ENCODE data around the gene ESRRB. TPM values are rescaled to one million over a fixed set of nuclear protein-coding genes. Genes with fewer than 3 reads are reported as not detected.

ESRRB gene
- total RNA-seq, 4 donors from 2014 or later: not detected

DNA sequence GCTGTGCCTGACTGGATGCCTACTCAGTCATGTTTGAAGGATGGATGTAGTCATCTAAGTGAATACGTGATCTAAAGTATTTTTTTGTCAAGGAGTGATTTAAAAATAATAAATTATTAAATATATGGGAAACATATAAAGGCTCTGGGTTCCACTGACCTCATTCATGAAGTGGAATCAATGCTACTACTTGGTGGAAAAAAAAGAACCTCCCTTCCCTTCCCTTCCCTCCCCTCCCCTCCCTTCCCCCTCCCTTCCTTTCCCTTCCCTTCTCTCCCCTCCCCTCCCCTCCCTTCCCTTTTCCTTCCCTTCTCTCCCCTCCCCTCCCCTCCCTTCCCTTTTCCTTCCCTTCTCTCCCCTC is 162.7 kb downstream of the ESRRB start:
- DNase-seq (ENCODE audit: low spot score): no peak
- TF ChIP-seq, protein P1, sequence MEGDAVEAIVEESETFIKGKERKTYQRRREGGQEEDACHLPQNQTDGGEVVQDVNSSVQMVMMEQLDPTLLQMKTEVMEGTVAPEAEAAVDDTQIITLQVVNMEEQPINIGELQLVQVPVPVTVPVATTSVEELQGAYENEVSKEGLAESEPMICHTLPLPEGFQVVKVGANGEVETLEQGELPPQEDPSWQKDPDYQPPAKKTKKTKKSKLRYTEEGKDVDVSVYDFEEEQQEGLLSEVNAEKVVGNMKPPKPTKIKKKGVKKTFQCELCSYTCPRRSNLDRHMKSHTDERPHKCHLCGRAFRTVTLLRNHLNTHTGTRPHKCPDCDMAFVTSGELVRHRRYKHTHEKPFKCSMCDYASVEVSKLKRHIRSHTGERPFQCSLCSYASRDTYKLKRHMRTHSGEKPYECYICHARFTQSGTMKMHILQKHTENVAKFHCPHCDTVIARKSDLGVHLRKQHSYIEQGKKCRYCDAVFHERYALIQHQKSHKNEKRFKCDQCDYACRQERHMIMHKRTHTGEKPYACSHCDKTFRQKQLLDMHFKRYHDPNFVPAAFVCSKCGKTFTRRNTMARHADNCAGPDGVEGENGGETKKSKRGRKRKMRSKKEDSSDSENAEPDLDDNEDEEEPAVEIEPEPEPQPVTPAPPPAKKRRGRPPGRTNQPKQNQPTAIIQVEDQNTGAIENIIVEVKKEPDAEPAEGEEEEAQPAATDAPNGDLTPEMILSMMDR (IDR thresholded peaks at IDR 0.05): no peak
- no peak for ATAC-seq (ENCODE audit: low FRiP score)

DNA sequence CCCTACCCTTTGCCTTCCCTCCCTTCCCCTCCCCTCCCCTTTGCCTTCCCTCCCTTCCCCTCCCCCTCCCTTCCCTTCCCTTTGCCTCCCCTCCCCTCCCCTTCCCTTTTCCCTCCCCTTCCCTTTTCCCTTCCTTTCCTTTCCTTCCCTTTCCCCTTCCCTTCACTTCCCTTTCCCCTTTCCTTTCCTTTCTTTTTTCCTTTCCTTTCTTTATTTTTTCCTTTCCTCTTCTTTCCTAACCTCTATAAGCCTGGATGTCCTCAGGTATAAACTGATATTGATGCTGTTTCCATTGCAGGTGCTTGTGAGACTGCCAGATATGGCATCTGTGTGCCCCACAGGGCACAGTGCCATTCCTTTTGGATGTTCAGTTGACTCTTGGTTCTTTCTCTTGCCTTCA is 163.2 kb downstream of the ESRRB start:
- TF ChIP-seq, protein P1 (IDR thresholded peaks at IDR 0.05): no peak
- no peak for DNase-seq (ENCODE audit: low spot score)
- no peak for ATAC-seq (ENCODE audit: low FRiP score)

DNA sequence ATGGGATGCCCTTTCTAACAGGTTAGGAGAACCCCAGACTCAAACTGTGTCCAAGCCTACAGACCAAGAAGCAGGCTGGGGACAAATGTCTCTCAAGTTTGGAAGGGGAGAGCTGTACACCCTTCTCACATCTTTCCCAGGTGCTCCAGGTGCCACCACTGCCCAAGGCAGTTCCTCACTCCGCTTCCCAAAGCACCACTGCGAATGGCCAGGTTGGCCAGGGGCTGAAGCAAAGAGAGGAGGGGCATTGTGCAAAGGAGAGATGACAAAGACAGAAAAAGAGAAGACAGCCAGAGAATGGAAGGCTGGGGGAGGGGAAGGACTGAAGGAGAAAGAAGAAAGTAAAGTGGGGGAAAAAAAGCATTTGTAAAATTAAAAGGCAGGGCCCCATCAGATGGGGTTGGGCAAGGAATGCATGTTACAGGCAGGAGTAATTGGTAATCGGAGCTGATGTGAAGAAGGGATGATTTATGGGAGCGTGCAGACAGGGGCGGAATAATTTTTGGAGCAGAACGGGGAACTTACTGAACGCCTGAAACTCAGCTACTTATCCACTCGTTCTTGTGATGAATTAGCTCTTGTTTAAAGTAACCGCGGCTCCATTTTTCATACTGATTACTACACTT is 165.8 kb downstream of the ESRRB start:
- ATAC-seq (ENCODE audit: low FRiP score) (no peak), DNase-seq (ENCODE audit: low spot score) (no peak)
- TF ChIP-seq, protein P1 (IDR thresholded peaks at IDR 0.05): no peak

DNA sequence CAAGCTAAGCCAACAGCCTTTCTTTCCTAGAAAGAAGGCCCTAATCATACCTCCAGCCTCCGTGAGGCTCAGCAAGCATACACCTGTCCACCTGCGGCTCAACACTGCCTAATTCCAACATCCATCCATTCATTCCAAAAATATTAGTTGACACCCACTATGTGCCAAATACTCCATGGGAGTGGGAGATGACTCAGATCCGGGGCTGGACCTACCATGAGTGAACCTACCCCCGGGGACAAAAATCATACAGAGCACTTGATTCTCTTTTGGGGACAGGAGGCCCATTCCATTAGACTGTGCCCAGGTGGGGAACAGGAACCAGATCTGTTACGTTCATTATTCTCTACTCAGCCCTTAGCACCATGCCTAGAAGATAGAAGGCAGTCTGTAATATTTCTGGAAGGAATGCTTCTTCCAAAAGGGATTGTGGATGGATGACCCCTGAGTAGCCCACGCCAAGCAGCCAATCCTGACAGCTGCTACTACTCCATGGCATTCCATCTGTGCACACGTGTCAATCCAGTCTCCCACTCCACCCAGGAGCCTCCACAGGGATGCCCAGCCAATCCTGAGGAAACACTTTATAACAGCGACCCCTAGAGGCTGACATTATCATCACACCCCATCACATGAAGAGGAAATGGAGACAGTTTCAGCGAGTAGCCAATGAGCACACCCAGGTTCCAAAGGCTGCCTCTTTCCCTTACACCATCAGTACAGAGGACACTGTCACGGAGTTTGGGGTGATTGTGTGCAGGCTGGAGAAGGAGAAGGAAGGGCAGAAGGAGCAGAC is 170.7 kb downstream of the ESRRB start:
- ATAC-seq (ENCODE audit: low FRiP score): no peak
- TF ChIP-seq, protein P1 (IDR thresholded peaks at IDR 0.05): no peak

DNA sequence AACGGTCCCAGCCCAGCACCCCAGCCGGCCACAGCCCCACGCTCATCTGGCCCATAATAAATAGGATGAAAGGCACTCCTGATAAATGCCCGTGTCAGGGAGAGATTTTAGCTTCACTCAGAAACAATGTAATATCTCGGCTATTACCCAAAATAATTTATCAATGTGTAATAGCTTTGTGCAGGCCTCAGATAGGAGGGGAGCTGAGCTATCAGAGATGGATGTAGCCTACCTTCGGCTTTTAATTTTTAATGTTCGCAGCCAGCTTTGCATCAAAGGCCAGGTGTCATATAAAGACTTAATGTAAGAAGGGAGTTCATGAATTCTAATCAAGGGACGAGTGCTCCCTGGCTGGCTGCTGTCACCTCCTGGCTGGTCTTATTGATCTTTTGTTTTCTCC is 171.9 kb downstream of the ESRRB start:
- DNase-seq (ENCODE audit: low spot score) (no peak), ATAC-seq (ENCODE audit: low FRiP score) (no peak)
- TF ChIP-seq, protein P1 (IDR thresholded peaks at IDR 0.05): no peak

More for the DNA sequence above, 170.7 kb downstream of the ESRRB start:
- DNase-seq (ENCODE audit: low spot score): no peak

DNA sequence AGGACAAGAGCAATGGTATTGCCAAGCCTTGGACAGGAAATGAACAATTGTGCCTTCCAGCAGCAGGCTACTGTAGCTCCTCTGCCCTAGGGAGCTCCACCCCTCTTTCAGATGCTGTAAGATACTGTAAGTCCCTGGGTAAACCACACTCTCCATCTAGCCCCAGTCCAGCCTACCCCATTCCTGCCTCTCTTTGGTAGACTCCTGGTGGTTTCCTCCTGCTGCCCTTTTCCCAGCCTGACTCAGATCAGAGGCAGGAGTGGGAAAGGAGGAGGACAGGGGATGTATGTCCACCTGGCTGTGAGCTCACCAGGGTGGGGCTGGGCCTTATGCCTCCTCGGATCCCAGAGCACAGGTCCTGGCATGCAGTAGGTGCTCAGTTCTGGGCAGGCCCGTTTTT is 174.6 kb downstream of the ESRRB start:
- ATAC-seq (ENCODE audit: low FRiP score): no peak
- no peak for DNase-seq (ENCODE audit: low spot score)
- TF ChIP-seq, protein P1 (IDR thresholded peaks at IDR 0.05): no peak

DNA sequence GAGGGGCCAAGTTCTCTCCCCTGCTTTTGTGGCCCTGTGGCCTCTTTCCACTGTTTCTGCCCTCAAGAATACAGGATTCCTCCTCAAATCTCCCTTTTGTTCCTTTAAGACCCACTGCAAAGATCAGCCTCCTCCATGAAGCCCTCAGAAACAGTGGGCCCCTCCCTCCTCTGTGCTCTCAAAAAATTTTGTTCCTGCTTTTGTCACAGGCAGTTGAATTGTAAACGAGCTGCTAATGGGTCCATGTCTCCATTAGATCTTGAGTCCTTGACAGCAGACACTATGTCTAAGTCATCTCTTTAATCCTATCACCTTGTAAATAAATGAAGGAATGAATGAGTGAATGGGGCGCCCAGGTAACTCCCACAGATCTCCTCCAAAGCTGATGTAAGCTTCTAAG is 175.2 kb downstream of the ESRRB start:
- ATAC-seq (ENCODE audit: low FRiP score) (no peak), DNase-seq (ENCODE audit: low spot score) (no peak)
- TF ChIP-seq, protein P1 (IDR thresholded peaks at IDR 0.05): no peak

Measured in omental fat pad (tissue), 4 donors.